DOHH2 (cell line): ENCODE data around the gene NTNG1.
"Not testable (repeated sequence)": the region's sequence is repeated elsewhere in the genome, so short reads cannot be mapped to it uniquely, and the experiment has no call there.

Experiments used
- H3F3A ChIP-seq: fragments of 200-600 bp; sonication (generic), shearing (Covaris generic); 2 replicates; pipeline ENCODE4 v1.6.0; 2016; ENCODE audit warnings: antibody characterized with exemption, mild to moderate bottlenecking; ENCODE audit not compliant: control insufficient read depth, insufficient read depth
- H3K27ac ChIP-seq: fragments of 200-600 bp; sonication (generic); 2 replicates; pipeline ENCODE4 v1.5.1; 2014; ENCODE audit warnings: low read depth, mild to moderate bottlenecking, low read length, moderate library complexity
- H3K27me3 ChIP-seq: fragments of 200-600 bp; sonication (generic); 2 replicates; pipeline ENCODE4 v1.6.1; 2014; ENCODE audit warnings: mild to moderate bottlenecking, low read length, mixed read lengths; ENCODE audit not compliant: control insufficient read depth
- H3K36me3 ChIP-seq: fragments of 200-600 bp; sonication (generic); 2 replicates; pipeline ENCODE4 v1.6.1; 2014; ENCODE audit warnings: mild to moderate bottlenecking, low read length, moderate library complexity, mixed read lengths; ENCODE audit not compliant: control insufficient read depth
- H3K4me1 ChIP-seq: fragments of 200-600 bp; sonication (generic); 2 replicates; pipeline ENCODE4 v1.6.1; 2014; ENCODE audit warnings: mild to moderate bottlenecking, low read length, mixed read lengths; ENCODE audit not compliant: control insufficient read depth
- H3K4me2 ChIP-seq: fragments of 200-600 bp; sonication (generic); 2 replicates; pipeline ENCODE4 v1.6.0; 2014; ENCODE audit warnings: mild to moderate bottlenecking, low read length, moderate library complexity
- H3K4me3 ChIP-seq: fragments of 200-600 bp; sonication (generic); 2 replicates; pipeline ENCODE4 v1.5.1; 2014; ENCODE audit warnings: mild to moderate bottlenecking, low read length, mixed read lengths
- H3K79me2 ChIP-seq: fragments of 200-600 bp; sonication (generic); 2 replicates; pipeline ENCODE4 v1.6.1; 2014; ENCODE audit warnings: mild to moderate bottlenecking, low read length, mixed read lengths; ENCODE audit not compliant: control insufficient read depth
- H3K9me2 ChIP-seq: fragments of 200-600 bp; sonication (generic); replicated peaks from 2 replicates; pipeline ENCODE4 v1.6.1; 2014; ENCODE audit warnings: mild to moderate bottlenecking, low read length, mixed read lengths; ENCODE audit not compliant: control insufficient read depth
- H3K9me3 ChIP-seq: fragments of 200-600 bp; sonication (generic); 2 replicates; pipeline ENCODE4 v1.6.1; 2014; ENCODE audit warnings: antibody characterized with exemption, low read length, mixed read lengths; ENCODE audit not compliant: control insufficient read depth, insufficient read depth
- H4K20me1 ChIP-seq: fragments of 200-600 bp; sonication (generic); 2 replicates; pipeline ENCODE4 v1.6.0; 2014; ENCODE audit warnings: low read depth, mild to moderate bottlenecking, antibody characterized with exemption, low read length, moderate library complexity; ENCODE audit not compliant: control insufficient read depth, insufficient read depth
- CTCF ChIP-seq: fragments of 200-600 bp; sonication (generic); IDR thresholded peaks from one replicate; pipeline ENCODE4 v1.5.1; 2014; ENCODE audit warnings: antibody characterized with exemption, mild to moderate bottlenecking, low read depth, low read length; ENCODE audit not compliant: poor library complexity, severe bottlenecking
- EZH2phosphoT487 ChIP-seq: fragments of 200-600 bp; sonication (generic); IDR thresholded peaks from 2 replicates; pipeline ENCODE4 v1.6.1; 2017; ENCODE audit warnings: borderline replicate concordance, mild to moderate bottlenecking, antibody characterized with exemption, low read length, moderate library complexity, mixed read lengths

Gene NTNG1

GRCh38 chr1:107231291-107231690, 90.5 kb downstream of the NTNG1 start:
- H3K27ac ChIP-seq: no peak overlapping the region
- no peak overlapping the region for H3K4me2 ChIP-seq
- no peaks in the 10 kb centered on the region for H3K27me3 ChIP-seq
- no peak overlapping the region for H3K4me3 ChIP-seq
- H3K9me2 ChIP-seq: no peaks in the 10 kb centered on the region
- H4K20me1 ChIP-seq: no peaks in the 10 kb centered on the region
- H3F3A ChIP-seq: no peaks in the 10 kb centered on the region
- no peaks in the 10 kb centered on the region for H3K36me3 ChIP-seq
- peaks cover 12% of the 10 kb centered on the region for H3K4me1 ChIP-seq
- H3K9me3 ChIP-seq: peaks cover 5% of the 10 kb centered on the region; the same call in 1 of the 2 replicates
- no peaks in the 10 kb centered on the region for H3K79me2 ChIP-seq
- no peak for TF ChIP-seq CTCF
- no peak for TF ChIP-seq EZH2phosphoT487

GRCh38 chr1:107232426-107232825, 91.6 kb downstream of the NTNG1 start:
- Histone ChIP-seq H3K4me3 (no peak overlapping the region), H3K36me3 (no peaks in the 10 kb centered on the region), H3K9me3 (peaks cover 9% of the 10 kb centered on the region; the same call in 1 of the 2 replicates), H3F3A (no peaks in the 10 kb centered on the region), H3K4me2 (no peak overlapping the region), H3K79me2 (no peaks in the 10 kb centered on the region), H3K27me3 (no peaks in the 10 kb centered on the region), H3K27ac (no peak overlapping the region), H3K9me2 (no peaks in the 10 kb centered on the region), H4K20me1 (no peaks in the 10 kb centered on the region), H3K4me1 (peaks cover 12% of the 10 kb centered on the region)
- no peak for TF ChIP-seq CTCF
- no peak for TF ChIP-seq EZH2phosphoT487

- H3K27me3 ChIP-seq, H3K9me2 ChIP-seq, H3K36me3 ChIP-seq, H3K27ac ChIP-seq, H3K4me1 ChIP-seq, H3K4me3 ChIP-seq, H4K20me1 ChIP-seq, H3K4me2 ChIP-seq, H3F3A ChIP-seq, H3K79me2 ChIP-seq: not testable (repeated sequence)
- peaks cover 14% of the 10 kb centered on the region; the same call in 1 of the 2 replicates for H3K9me3 ChIP-seq
Observed at GRCh38 chr1:107236760-107237159, 95.9 kb downstream of the NTNG1 start.

GRCh38 chr1:107243461-107243860, 102.6 kb downstream of the NTNG1 start:
- H3K4me1 ChIP-seq: peaks cover 58% of the 10 kb centered on the region
- H3K9me2 ChIP-seq: no peaks in the 10 kb centered on the region
- H3F3A ChIP-seq: peaks cover 5% of the 10 kb centered on the region
- no peaks in the 10 kb centered on the region for H3K9me3 ChIP-seq
- no peaks in the 10 kb centered on the region for H3K27me3 ChIP-seq
- 0 out of 2 replicates have a peak overlapping the region, but pooled peaks have one; percentile 2 for H3K4me2 ChIP-seq
- H3K27ac ChIP-seq: no peak overlapping the region
- TF ChIP-seq CTCF (no peak), EZH2phosphoT487 (no peak)
- peaks cover 7% of the 10 kb centered on the region; the same call in 1 of the 2 replicates for H3K79me2 ChIP-seq
- H3K4me3 ChIP-seq: no peak overlapping the region
- H3K36me3 ChIP-seq: no peaks in the 10 kb centered on the region
- no peaks in the 10 kb centered on the region for H4K20me1 ChIP-seq
